OCI-LY1 (cell line): ENCODE measurements around the gene ARF5.
"Not testable (repeated sequence)": the region's sequence is repeated elsewhere in the genome, so short reads cannot be mapped to it uniquely, and the experiment has no call there.

Experiments used
- H2AFZ ChIP-seq: fragments of 200-600 bp; sonication (generic), shearing (Covaris generic); 2 replicates; pipeline ENCODE4 v1.6.0; 2014; ENCODE audit warnings: antibody characterized with exemption, mild to moderate bottlenecking, low read length
- H3F3A ChIP-seq: fragments of 200-600 bp; sonication (generic), shearing (Covaris generic); 2 replicates; pipeline ENCODE4 v1.6.0; 2014; ENCODE audit warnings: mild to moderate bottlenecking, antibody characterized with exemption, low read length, moderate library complexity; ENCODE audit not compliant: insufficient read depth
- H3K27ac ChIP-seq: fragments of 200-600 bp; sonication (generic); 2 replicates; pipeline ENCODE4 v1.5.1; 2014; ENCODE audit warnings: low read length, mixed run types, mild to moderate bottlenecking, low read depth; ENCODE audit not compliant: poor library complexity, severe bottlenecking
- H3K27me3 ChIP-seq: fragments of 200-600 bp; sonication (generic); 2 replicates; pipeline ENCODE4 v1.6.0; 2014; ENCODE audit warnings: antibody characterized with exemption, mild to moderate bottlenecking, low read length, moderate library complexity; ENCODE audit not compliant: insufficient read depth
- H3K36me3 ChIP-seq: fragments of 200-600 bp; sonication (generic); 2 replicates; pipeline ENCODE4 v1.6.1; 2014; ENCODE audit warnings: mild to moderate bottlenecking, antibody characterized with exemption, low read length, moderate library complexity, mixed read lengths; ENCODE audit not compliant: insufficient read depth
- H3K4me1 ChIP-seq: fragments of 200-600 bp; sonication (generic); 2 replicates; pipeline ENCODE4 v1.5.1; 2014; ENCODE audit warnings: mild to moderate bottlenecking, low read length, moderate library complexity; ENCODE audit not compliant: insufficient read depth, severe bottlenecking
- H3K4me2 ChIP-seq: fragments of 200-600 bp; sonication (generic), shearing (Covaris generic); 2 replicates; pipeline ENCODE4 v1.6.1; 2014; ENCODE audit warnings: low read length
- H3K4me3 ChIP-seq: fragments of 200-600 bp; sonication (generic); 2 replicates; pipeline ENCODE4 v1.5.1; 2014; ENCODE audit warnings: low read length, low read depth, mild to moderate bottlenecking, mixed read lengths; ENCODE audit not compliant: poor library complexity, severe bottlenecking
- H3K79me2 ChIP-seq: fragments of 200-600 bp; shearing (Covaris generic); 2 replicates; pipeline ENCODE4 v1.6.1; 2016; ENCODE audit warnings: mixed run types, low read length, mixed read lengths; ENCODE audit not compliant: insufficient read depth
- H3K9ac ChIP-seq: fragments of 200-600 bp; sonication (generic), shearing (Covaris generic); 2 replicates; pipeline ENCODE4 v1.6.1; 2014; ENCODE audit warnings: mild to moderate bottlenecking, low read length, mixed read lengths
- H3K9me2 ChIP-seq: fragments of 200-600 bp; sonication (generic), shearing (Covaris generic); 2 replicates; pipeline ENCODE4 v1.6.1; 2014; ENCODE audit warnings: low read depth, mild to moderate bottlenecking, low read length, mixed read lengths
- H3K9me3 ChIP-seq: fragments of 200-600 bp; shearing (Covaris generic); 2 replicates; pipeline ENCODE4 v1.6.1; 2014; ENCODE audit warnings: low read length, mixed read lengths
- H4K20me1 ChIP-seq: fragments of 200-600 bp; sonication (generic), shearing (Covaris generic); 2 replicates; pipeline ENCODE4 v1.6.0; 2016; ENCODE audit warnings: mild to moderate bottlenecking, low read length; ENCODE audit not compliant: insufficient read depth
- EZH2 ChIP-seq: fragments of 200-600 bp; sonication (generic), shearing (Covaris generic); IDR thresholded peaks from 2 replicates; pipeline ENCODE4 v1.8.0; 2017; ENCODE audit warnings: borderline replicate concordance, mixed run types, mild to moderate bottlenecking, antibody characterized with exemption, low read length, moderate library complexity, mixed read lengths
- TF ChIP-seq, protein P1 (sequence below): fragments of 200-600 bp; sonication (generic), shearing (Covaris generic); IDR thresholded peaks from 2 replicates; pipeline ENCODE4 v1.5.1; 2017; ENCODE audit warnings: mild to moderate bottlenecking, antibody characterized with exemption, low read length, moderate library complexity, mixed read lengths

ARF5 gene

GRCh38 chr7:127556404-127556803 lies 31.8 kb upstream of the ARF5 start:
- no peaks in the 10 kb centered on the region for H3K27me3 ChIP-seq

GRCh38 chr7:127557803-127558202 lies 30.4 kb upstream of the ARF5 start:
- Histone ChIP-seq H3K79me2 (no peaks in the 10 kb centered on the region), H3K27ac (no peak overlapping the region), H3K9ac (no peak overlapping the region), H3K9me3 (no peaks in the 10 kb centered on the region), H2AFZ (no peak overlapping the region), H3K9me2 (no peaks in the 10 kb centered on the region), H3K4me2 (no peak overlapping the region), H3K4me3 (no peak overlapping the region), H4K20me1 (no peaks in the 10 kb centered on the region), H3K4me1 (no peaks in the 10 kb centered on the region), H3K36me3 (no peaks in the 10 kb centered on the region), H3F3A (no peaks in the 10 kb centered on the region), H3K27me3 (no peaks in the 10 kb centered on the region)
- TF ChIP-seq, protein P1, sequence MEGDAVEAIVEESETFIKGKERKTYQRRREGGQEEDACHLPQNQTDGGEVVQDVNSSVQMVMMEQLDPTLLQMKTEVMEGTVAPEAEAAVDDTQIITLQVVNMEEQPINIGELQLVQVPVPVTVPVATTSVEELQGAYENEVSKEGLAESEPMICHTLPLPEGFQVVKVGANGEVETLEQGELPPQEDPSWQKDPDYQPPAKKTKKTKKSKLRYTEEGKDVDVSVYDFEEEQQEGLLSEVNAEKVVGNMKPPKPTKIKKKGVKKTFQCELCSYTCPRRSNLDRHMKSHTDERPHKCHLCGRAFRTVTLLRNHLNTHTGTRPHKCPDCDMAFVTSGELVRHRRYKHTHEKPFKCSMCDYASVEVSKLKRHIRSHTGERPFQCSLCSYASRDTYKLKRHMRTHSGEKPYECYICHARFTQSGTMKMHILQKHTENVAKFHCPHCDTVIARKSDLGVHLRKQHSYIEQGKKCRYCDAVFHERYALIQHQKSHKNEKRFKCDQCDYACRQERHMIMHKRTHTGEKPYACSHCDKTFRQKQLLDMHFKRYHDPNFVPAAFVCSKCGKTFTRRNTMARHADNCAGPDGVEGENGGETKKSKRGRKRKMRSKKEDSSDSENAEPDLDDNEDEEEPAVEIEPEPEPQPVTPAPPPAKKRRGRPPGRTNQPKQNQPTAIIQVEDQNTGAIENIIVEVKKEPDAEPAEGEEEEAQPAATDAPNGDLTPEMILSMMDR: peak; percentile 40
- TF ChIP-seq EZH2: no peak

More at GRCh38 chr7:127556404-127556803, 31.8 kb upstream of the ARF5 start:
- Histone ChIP-seq H3K9me2 (no peaks in the 10 kb centered on the region), H3K9me3 (no peaks in the 10 kb centered on the region), H3K36me3 (no peaks in the 10 kb centered on the region), H2AFZ (no peak overlapping the region), H3K79me2 (no peaks in the 10 kb centered on the region), H3K4me3 (no peak overlapping the region), H3F3A (no peaks in the 10 kb centered on the region), H3K27ac (no peak overlapping the region), H3K4me1 (no peaks in the 10 kb centered on the region), H3K9ac (no peak overlapping the region), H4K20me1 (no peaks in the 10 kb centered on the region), H3K4me2 (no peak overlapping the region)
- TF ChIP-seq EZH2: no peak
- TF ChIP-seq, protein P1: no peak

GRCh38 chr7:127566242-127566641 lies 22.0 kb upstream of the ARF5 start:
- no peaks in the 10 kb centered on the region for H3K9me3 ChIP-seq
- no peak overlapping the region for H3K4me3 ChIP-seq
- no peaks in the 10 kb centered on the region for H3F3A ChIP-seq
- H3K9me2 ChIP-seq: no peaks in the 10 kb centered on the region
- no peak overlapping the region for H2AFZ ChIP-seq
- H3K9ac ChIP-seq: no peak overlapping the region
- H4K20me1 ChIP-seq: no peaks in the 10 kb centered on the region
- no peaks in the 10 kb centered on the region for H3K36me3 ChIP-seq
- no peaks in the 10 kb centered on the region for H3K4me1 ChIP-seq
- no peak overlapping the region for H3K27ac ChIP-seq
- H3K4me2 ChIP-seq: no peak overlapping the region
- no peaks in the 10 kb centered on the region for H3K79me2 ChIP-seq
- TF ChIP-seq EZH2: no peak
- TF ChIP-seq, protein P1: no peak
- no peaks in the 10 kb centered on the region; the same call in 1 of the 2 replicates for H3K27me3 ChIP-seq

DNA sequence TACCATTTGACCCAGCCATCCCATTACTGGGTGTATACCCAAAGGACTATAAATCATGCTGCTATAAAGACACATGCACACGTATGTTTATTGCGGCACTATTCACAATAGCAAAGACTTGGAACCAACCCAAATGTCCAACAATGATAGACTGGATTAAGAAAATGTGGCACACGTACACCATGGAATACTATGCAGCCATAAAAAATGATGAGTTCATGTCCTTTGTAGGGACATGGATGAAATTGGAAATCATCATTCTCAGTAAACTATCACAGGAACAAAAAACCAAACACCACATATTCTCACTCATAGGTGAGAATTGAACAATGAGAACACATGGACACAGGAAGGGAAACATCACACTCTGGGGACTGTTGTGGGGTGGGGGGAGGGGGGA lies 20.2 kb upstream of the ARF5 start:
- not testable (repeated sequence) for H2AFZ ChIP-seq, H4K20me1 ChIP-seq, H3K4me2 ChIP-seq, H3K4me1 ChIP-seq, H3K79me2 ChIP-seq, H3K4me3 ChIP-seq, H3K9me3 ChIP-seq, H3K27ac ChIP-seq, H3K9me2 ChIP-seq, H3K27me3 ChIP-seq, H3F3A ChIP-seq, H3K9ac ChIP-seq, H3K36me3 ChIP-seq
